ENCODE results near the gene ATRNL1. TPM values are rescaled to one million over a fixed set of nuclear protein-coding genes. Genes with fewer than 3 reads are reported as not detected.

ATRNL1 gene
- total RNA-seq, 1 donor from 2014 or later, result 15.5 TPM

DNA sequence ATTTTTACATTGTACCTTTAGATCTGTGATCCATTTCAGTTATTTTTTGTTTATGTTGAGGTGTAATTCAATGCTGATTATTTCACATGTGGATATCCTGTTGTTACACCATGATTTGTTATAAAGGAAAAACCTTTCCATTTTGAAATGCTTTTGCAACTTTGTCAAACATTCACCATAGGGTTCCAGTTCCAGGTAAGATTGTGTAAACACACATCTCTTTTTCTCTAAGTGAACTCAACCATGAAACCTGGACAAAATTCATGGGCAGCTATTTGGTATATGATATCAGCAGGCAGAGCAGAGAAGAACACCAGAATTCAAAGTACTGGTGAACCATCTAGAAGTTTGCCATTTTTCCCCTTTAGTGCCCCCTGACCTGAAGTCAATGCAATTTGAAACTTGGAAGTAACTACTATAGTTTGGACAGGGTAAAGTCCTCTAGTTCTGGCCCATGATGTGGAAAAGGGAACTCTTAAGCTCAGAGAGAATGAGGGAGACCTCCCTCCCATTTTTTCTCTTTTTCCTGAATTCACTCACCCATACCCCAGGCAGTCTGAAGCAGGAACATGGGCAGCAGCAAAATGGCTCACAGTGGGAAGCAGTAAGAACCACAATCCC, 446.1 kb downstream of the ATRNL1 start:
- Histone ChIP-seq H3K36me3 (no peaks in the 10 kb centered on the region), H3K9me3 (no peaks in the 10 kb centered on the region), H3K27me3 (no peaks in the 10 kb centered on the region), H3K4me3 (no peak overlapping the region), H3K4me1 (no peaks in the 10 kb centered on the region), H3K27ac (no peak overlapping the region)
- TF ChIP-seq POLR2AphosphoS5 (IDR thresholded peaks at IDR 0.05; ENCODE audit: insufficient read depth in 1 of 2, low read depth in 1 of 2), result no peak
- TF ChIP-seq POLR2A (IDR thresholded peaks at IDR 0.05), result no peak
- TF ChIP-seq, protein P1, sequence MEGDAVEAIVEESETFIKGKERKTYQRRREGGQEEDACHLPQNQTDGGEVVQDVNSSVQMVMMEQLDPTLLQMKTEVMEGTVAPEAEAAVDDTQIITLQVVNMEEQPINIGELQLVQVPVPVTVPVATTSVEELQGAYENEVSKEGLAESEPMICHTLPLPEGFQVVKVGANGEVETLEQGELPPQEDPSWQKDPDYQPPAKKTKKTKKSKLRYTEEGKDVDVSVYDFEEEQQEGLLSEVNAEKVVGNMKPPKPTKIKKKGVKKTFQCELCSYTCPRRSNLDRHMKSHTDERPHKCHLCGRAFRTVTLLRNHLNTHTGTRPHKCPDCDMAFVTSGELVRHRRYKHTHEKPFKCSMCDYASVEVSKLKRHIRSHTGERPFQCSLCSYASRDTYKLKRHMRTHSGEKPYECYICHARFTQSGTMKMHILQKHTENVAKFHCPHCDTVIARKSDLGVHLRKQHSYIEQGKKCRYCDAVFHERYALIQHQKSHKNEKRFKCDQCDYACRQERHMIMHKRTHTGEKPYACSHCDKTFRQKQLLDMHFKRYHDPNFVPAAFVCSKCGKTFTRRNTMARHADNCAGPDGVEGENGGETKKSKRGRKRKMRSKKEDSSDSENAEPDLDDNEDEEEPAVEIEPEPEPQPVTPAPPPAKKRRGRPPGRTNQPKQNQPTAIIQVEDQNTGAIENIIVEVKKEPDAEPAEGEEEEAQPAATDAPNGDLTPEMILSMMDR (IDR thresholded peaks at IDR 0.05), result no peak
- intact Hi-C loops (cut with DNase I), result no loop called here
- no peak for DNase-seq (ENCODE audit: extremely low spot score in 2 of 2)

DNA sequence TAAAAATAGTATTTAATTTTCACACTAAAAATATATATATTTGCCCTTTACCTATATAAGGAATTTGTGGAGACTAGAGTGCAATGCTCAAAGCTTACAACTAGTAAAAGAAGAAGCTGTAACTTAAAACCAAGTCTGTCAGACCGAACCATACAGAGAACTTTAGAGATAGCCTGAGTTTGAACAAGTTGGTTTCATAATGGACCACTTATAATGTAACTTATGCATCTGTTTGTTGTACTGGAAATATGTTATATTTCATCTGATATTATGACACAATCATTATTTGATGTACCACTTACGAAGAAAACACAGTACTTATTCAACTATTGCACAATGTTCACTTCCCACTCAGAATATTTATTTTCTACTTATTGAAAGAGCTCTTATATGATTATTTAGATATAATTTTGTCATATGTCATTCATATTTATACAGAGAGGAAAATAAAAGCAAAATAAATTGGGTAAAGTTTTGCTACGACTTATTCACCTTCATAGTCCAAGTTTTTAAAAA, 462.8 kb downstream of the ATRNL1 start:
- H3K4me3 ChIP-seq, result no peak overlapping the region
- no peaks in the 10 kb centered on the region for H3K9me3 ChIP-seq
- no peaks in the 10 kb centered on the region for H3K36me3 ChIP-seq
- no peaks in the 10 kb centered on the region for H3K27me3 ChIP-seq
- intact Hi-C loops (cut with DNase I), result no loop called here
- no peak for TF ChIP-seq POLR2AphosphoS5 (IDR thresholded peaks at IDR 0.05; ENCODE audit: insufficient read depth in 1 of 2, low read depth in 1 of 2)
- TF ChIP-seq, protein P1 (IDR thresholded peaks at IDR 0.05), result no peak
- TF ChIP-seq POLR2A (IDR thresholded peaks at IDR 0.05), result no peak
- no peak overlapping the region for H3K27ac ChIP-seq
- no peak for DNase-seq (ENCODE audit: extremely low spot score in 2 of 2)
- no peaks in the 10 kb centered on the region for H3K4me1 ChIP-seq

GRCh38 chr10:115558252-115558651, 465.1 kb downstream of the ATRNL1 start:
- Histone ChIP-seq H3K27ac (no peak overlapping the region), H3K27me3 (no peaks in the 10 kb centered on the region), H3K9me3 (no peaks in the 10 kb centered on the region), H3K4me3 (no peak overlapping the region), H3K4me1 (no peaks in the 10 kb centered on the region), H3K36me3 (no peaks in the 10 kb centered on the region)
- intact Hi-C loops (cut with DNase I), result no loop called here
- TF ChIP-seq POLR2AphosphoS5 (IDR thresholded peaks at IDR 0.05; ENCODE audit: insufficient read depth in 1 of 2, low read depth in 1 of 2) (no peak), POLR2A (IDR thresholded peaks at IDR 0.05) (no peak)
- TF ChIP-seq, protein P1 (IDR thresholded peaks at IDR 0.05), result no peak
- no peak for DNase-seq (ENCODE audit: extremely low spot score in 2 of 2)

DNA sequence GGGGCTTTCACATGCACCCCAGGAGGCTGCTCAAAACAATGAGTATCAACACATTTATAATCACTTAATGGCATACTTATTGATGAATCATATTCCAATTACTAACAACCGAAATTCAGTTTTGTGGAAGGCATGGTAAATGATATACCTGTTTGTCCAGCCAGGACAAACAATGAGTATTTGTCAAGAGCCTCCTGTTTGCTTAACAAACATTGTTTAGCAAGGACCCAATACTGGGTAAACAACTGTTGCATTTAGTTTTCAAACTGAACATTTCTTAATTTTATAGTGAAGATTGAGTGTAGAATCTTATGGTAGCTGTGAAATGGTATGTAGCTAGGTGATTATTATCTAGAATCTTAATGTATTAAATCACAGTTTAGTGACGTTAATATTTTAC, 473.7 kb downstream of the ATRNL1 start:
- H3K4me1 ChIP-seq, result no peaks in the 10 kb centered on the region
- no peak for TF ChIP-seq POLR2AphosphoS5 (IDR thresholded peaks at IDR 0.05; ENCODE audit: insufficient read depth in 1 of 2, low read depth in 1 of 2)
- TF ChIP-seq, protein P1 (IDR thresholded peaks at IDR 0.05), result no peak
- no peak for TF ChIP-seq POLR2A (IDR thresholded peaks at IDR 0.05)
- H3K27ac ChIP-seq, result no peak overlapping the region
- H3K9me3 ChIP-seq, result no peaks in the 10 kb centered on the region
- H3K27me3 ChIP-seq, result no peaks in the 10 kb centered on the region
- no peak for DNase-seq (ENCODE audit: extremely low spot score in 2 of 2)
- H3K36me3 ChIP-seq, result no peaks in the 10 kb centered on the region
- intact Hi-C loops (cut with DNase I), result no loop called here
- H3K4me3 ChIP-seq, result no peak overlapping the region

- TF ChIP-seq, protein P1 (IDR thresholded peaks at IDR 0.05), result no peak
- TF ChIP-seq POLR2AphosphoS5 (IDR thresholded peaks at IDR 0.05; ENCODE audit: insufficient read depth in 1 of 2, low read depth in 1 of 2) (no peak), POLR2A (IDR thresholded peaks at IDR 0.05) (no peak)
Observed at GRCh38 chr10:115572740-115573455, 479.7 kb downstream of the ATRNL1 start.

More at GRCh38 chr10:115572740-115573455, 479.7 kb downstream of the ATRNL1 start:
- Histone ChIP-seq H3K4me1 (no peaks in the 10 kb centered on the region), H3K4me3 (no peak overlapping the region), H3K9me3 (no peaks in the 10 kb centered on the region), H3K27me3 (no peaks in the 10 kb centered on the region), H3K27ac (no peak overlapping the region), H3K36me3 (no peaks in the 10 kb centered on the region)
- no peak for DNase-seq (ENCODE audit: extremely low spot score in 2 of 2)
- intact Hi-C loops (cut with DNase I), result no loop called here
